OCI-LY1 (cell line): Measurements from ENCODE around the gene DDX1.

ENCODE experiments used
- H2AFZ ChIP-seq: fragments of 200-600 bp; sonication (generic), shearing (Covaris generic); 2 replicates; pipeline ENCODE4 v1.6.0; 2014; ENCODE audit warnings: antibody characterized with exemption, mild to moderate bottlenecking, low read length
- H3F3A ChIP-seq: fragments of 200-600 bp; sonication (generic), shearing (Covaris generic); 2 replicates; pipeline ENCODE4 v1.6.0; 2014; ENCODE audit warnings: mild to moderate bottlenecking, antibody characterized with exemption, low read length, moderate library complexity; ENCODE audit not compliant: insufficient read depth
- H3K27ac ChIP-seq: fragments of 200-600 bp; sonication (generic); 2 replicates; pipeline ENCODE4 v1.5.1; 2014; ENCODE audit warnings: low read length, mixed run types, mild to moderate bottlenecking, low read depth; ENCODE audit not compliant: poor library complexity, severe bottlenecking
- H3K27me3 ChIP-seq: fragments of 200-600 bp; sonication (generic); 2 replicates; pipeline ENCODE4 v1.6.0; 2014; ENCODE audit warnings: antibody characterized with exemption, mild to moderate bottlenecking, low read length, moderate library complexity; ENCODE audit not compliant: insufficient read depth
- H3K36me3 ChIP-seq: fragments of 200-600 bp; sonication (generic); 2 replicates; pipeline ENCODE4 v1.6.1; 2014; ENCODE audit warnings: mild to moderate bottlenecking, antibody characterized with exemption, low read length, moderate library complexity, mixed read lengths; ENCODE audit not compliant: insufficient read depth
- H3K4me1 ChIP-seq: fragments of 200-600 bp; sonication (generic); 2 replicates; pipeline ENCODE4 v1.5.1; 2014; ENCODE audit warnings: mild to moderate bottlenecking, low read length, moderate library complexity; ENCODE audit not compliant: insufficient read depth, severe bottlenecking
- H3K4me2 ChIP-seq: fragments of 200-600 bp; sonication (generic), shearing (Covaris generic); 2 replicates; pipeline ENCODE4 v1.6.1; 2014; ENCODE audit warnings: low read length
- H3K4me3 ChIP-seq: fragments of 200-600 bp; sonication (generic); 2 replicates; pipeline ENCODE4 v1.5.1; 2014; ENCODE audit warnings: low read length, low read depth, mild to moderate bottlenecking, mixed read lengths; ENCODE audit not compliant: poor library complexity, severe bottlenecking
- H3K79me2 ChIP-seq: fragments of 200-600 bp; shearing (Covaris generic); 2 replicates; pipeline ENCODE4 v1.6.1; 2016; ENCODE audit warnings: mixed run types, low read length, mixed read lengths; ENCODE audit not compliant: insufficient read depth
- H3K9ac ChIP-seq: fragments of 200-600 bp; sonication (generic), shearing (Covaris generic); 2 replicates; pipeline ENCODE4 v1.6.1; 2014; ENCODE audit warnings: mild to moderate bottlenecking, low read length, mixed read lengths
- H3K9me2 ChIP-seq: fragments of 200-600 bp; sonication (generic), shearing (Covaris generic); 2 replicates; pipeline ENCODE4 v1.6.1; 2014; ENCODE audit warnings: low read depth, mild to moderate bottlenecking, low read length, mixed read lengths
- H3K9me3 ChIP-seq: fragments of 200-600 bp; shearing (Covaris generic); 2 replicates; pipeline ENCODE4 v1.6.1; 2014; ENCODE audit warnings: low read length, mixed read lengths
- H4K20me1 ChIP-seq: fragments of 200-600 bp; sonication (generic), shearing (Covaris generic); 2 replicates; pipeline ENCODE4 v1.6.0; 2016; ENCODE audit warnings: mild to moderate bottlenecking, low read length; ENCODE audit not compliant: insufficient read depth
- EZH2 ChIP-seq: fragments of 200-600 bp; sonication (generic), shearing (Covaris generic); IDR thresholded peaks from 2 replicates; pipeline ENCODE4 v1.8.0; 2017; ENCODE audit warnings: borderline replicate concordance, mixed run types, mild to moderate bottlenecking, antibody characterized with exemption, low read length, moderate library complexity, mixed read lengths
- TF ChIP-seq, protein P1 (sequence below): fragments of 200-600 bp; sonication (generic), shearing (Covaris generic); IDR thresholded peaks from 2 replicates; pipeline ENCODE4 v1.5.1; 2017; ENCODE audit warnings: mild to moderate bottlenecking, antibody characterized with exemption, low read length, moderate library complexity, mixed read lengths

The DDX1 gene

DNA sequence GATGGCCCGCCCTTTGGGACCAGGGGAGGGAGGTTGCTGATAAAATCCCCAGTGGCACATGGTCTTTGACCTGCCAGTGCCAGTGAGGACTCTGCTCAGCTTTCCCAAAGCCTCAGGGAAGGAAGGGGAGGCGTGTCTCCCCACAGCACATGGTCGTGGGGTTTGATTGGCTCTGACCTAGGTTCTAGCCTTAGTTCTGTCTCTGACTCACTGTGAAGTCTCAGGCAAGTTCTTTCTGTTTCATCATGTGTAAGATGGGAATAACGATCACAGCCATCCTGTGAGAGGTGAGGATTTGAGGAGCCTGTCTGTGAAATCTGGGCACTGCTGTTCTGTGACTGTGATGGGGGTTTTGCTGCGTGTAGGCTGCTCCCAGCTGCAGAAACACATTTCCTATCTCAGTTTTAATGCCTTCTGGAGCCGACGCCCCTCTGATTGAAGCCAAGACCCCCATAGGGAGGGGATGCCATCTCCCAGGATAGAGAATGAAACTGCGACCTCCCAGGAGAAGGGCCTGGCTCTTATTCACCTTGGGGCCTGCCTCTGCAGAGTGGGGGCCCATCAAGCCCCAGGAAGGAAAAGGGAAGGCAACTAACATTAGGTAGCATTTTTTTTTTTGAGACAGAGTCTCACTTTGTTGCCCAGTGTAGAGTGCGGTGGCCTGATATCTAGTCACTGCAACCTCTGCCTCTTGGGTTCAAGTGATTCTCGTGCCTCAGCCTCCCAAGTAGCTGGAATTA is 84.0 kb downstream of the DDX1 start:
- no peaks in the 10 kb centered on the region for H3F3A ChIP-seq
- no peak overlapping the region for H3K27ac ChIP-seq
- no peaks in the 10 kb centered on the region for H4K20me1 ChIP-seq
- no peak overlapping the region for H2AFZ ChIP-seq
- no peaks in the 10 kb centered on the region for H3K4me1 ChIP-seq
- H3K9ac ChIP-seq, result no peak overlapping the region
- H3K36me3 ChIP-seq, result no peaks in the 10 kb centered on the region
- no peaks in the 10 kb centered on the region for H3K9me2 ChIP-seq
- no peak overlapping the region for H3K4me2 ChIP-seq
- no peaks in the 10 kb centered on the region for H3K27me3 ChIP-seq
- H3K79me2 ChIP-seq, result no peaks in the 10 kb centered on the region
- H3K9me3 ChIP-seq, result no peaks in the 10 kb centered on the region
- no peak overlapping the region for H3K4me3 ChIP-seq
- TF ChIP-seq, protein P1, sequence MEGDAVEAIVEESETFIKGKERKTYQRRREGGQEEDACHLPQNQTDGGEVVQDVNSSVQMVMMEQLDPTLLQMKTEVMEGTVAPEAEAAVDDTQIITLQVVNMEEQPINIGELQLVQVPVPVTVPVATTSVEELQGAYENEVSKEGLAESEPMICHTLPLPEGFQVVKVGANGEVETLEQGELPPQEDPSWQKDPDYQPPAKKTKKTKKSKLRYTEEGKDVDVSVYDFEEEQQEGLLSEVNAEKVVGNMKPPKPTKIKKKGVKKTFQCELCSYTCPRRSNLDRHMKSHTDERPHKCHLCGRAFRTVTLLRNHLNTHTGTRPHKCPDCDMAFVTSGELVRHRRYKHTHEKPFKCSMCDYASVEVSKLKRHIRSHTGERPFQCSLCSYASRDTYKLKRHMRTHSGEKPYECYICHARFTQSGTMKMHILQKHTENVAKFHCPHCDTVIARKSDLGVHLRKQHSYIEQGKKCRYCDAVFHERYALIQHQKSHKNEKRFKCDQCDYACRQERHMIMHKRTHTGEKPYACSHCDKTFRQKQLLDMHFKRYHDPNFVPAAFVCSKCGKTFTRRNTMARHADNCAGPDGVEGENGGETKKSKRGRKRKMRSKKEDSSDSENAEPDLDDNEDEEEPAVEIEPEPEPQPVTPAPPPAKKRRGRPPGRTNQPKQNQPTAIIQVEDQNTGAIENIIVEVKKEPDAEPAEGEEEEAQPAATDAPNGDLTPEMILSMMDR, result no peak
- TF ChIP-seq EZH2, result no peak

DNA sequence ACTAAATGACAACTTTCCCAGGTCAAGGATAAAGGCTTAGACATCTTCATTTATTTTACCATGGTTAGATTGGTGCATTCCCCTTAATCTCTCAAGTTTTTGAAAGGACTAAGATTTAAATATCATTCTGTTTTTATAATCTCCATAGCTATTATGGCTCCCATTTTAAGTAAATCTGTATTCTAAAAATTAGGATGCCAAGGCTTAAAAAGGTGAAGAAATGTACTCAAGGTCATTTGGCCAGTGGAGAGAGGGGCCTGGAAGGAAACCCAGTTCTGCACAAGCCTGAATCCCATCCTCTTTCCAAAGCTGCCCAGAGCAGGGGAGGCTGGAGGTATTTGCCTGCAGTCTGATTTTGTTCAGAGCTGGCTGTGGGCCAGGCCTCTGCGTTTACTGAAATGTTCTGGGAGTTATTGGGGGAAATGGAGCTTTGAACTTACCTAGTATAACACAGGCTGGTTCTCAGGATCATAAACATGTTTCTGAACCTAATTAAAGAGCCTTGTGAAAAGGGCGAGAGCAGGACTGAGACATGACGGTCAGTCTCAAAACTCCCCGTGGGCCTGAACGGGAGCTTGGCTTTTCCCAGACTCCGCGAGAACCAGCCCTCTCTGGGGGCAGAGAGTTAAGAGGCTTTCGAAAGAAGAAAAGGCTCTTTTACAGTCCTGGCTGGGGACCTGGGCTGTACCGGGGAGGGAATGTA is 85.6 kb downstream of the DDX1 start:
- no peaks in the 10 kb centered on the region for H3F3A ChIP-seq
- H3K9me3 ChIP-seq, result no peaks in the 10 kb centered on the region
- no peaks in the 10 kb centered on the region for H4K20me1 ChIP-seq
- H3K36me3 ChIP-seq, result no peaks in the 10 kb centered on the region
- H3K27me3 ChIP-seq, result no peaks in the 10 kb centered on the region
- TF ChIP-seq, protein P1, result no peak
- TF ChIP-seq EZH2, result no peak
- H3K4me1 ChIP-seq, result no peaks in the 10 kb centered on the region
- no peak overlapping the region for H3K4me3 ChIP-seq
- H3K79me2 ChIP-seq, result no peaks in the 10 kb centered on the region
- H3K9me2 ChIP-seq, result no peaks in the 10 kb centered on the region
- no peak overlapping the region for H3K4me2 ChIP-seq
- no peak overlapping the region for H2AFZ ChIP-seq
- H3K9ac ChIP-seq, result no peak overlapping the region
- H3K27ac ChIP-seq, result no peak overlapping the region

- Histone ChIP-seq H3K4me3 (no peak overlapping the region), H3K9ac (no peak overlapping the region), H3K9me3 (no peaks in the 10 kb centered on the region), H3K27me3 (no peaks in the 10 kb centered on the region), H3K4me1 (no peaks in the 10 kb centered on the region), H3F3A (no peaks in the 10 kb centered on the region), H4K20me1 (no peaks in the 10 kb centered on the region), H3K36me3 (no peaks in the 10 kb centered on the region), H3K4me2 (no peak overlapping the region), H3K27ac (no peak overlapping the region), H3K79me2 (no peaks in the 10 kb centered on the region), H3K9me2 (no peaks in the 10 kb centered on the region), H2AFZ (no peak overlapping the region)
- TF ChIP-seq, protein P1, result no peak
- TF ChIP-seq EZH2, result no peak
These were observed 86.7 kb downstream of the DDX1 start for GRCh38 chr2:15678346-15678745.
